ENCODE results near the gene PTPRD. TPM values are rescaled to one million over a fixed set of nuclear protein-coding genes. Genes with fewer than 3 reads are reported as not detected.
"Not testable (repeated sequence)": the region's sequence is repeated elsewhere in the genome, so short reads cannot be mapped to it uniquely, and the experiment has no call there.

The PTPRD gene
- polyA plus RNA-seq, 1 donor = 145 TPM

- DNase-seq = no peak
Measured at GRCh38 chr9:8718121-8718725, 1894.6 kb downstream of the PTPRD start.

- DNase-seq = no peak
Measured at GRCh38 chr9:8717146-8717545, 1895.7 kb downstream of the PTPRD start.

- DNase-seq = no peak
Measured at GRCh38 chr9:8715788-8716187, 1897.0 kb downstream of the PTPRD start.

GRCh38 chr9:8713811-8714165 is 1899.0 kb downstream of the PTPRD start:
- no peak for DNase-seq

- no peak for DNase-seq
Measured at GRCh38 chr9:8713149-8713810, 1899.5 kb downstream of the PTPRD start.

GRCh38 chr9:8709731-8710130 is 1903.1 kb downstream of the PTPRD start:
- no peak for DNase-seq

GRCh38 chr9:8708728-8709127 is 1904.1 kb downstream of the PTPRD start:
- DNase-seq = no peak

GRCh38 chr9:8706998-8707397 is 1905.8 kb downstream of the PTPRD start:
- DNase-seq = no peak

GRCh38 chr9:8706531-8706930 is 1906.3 kb downstream of the PTPRD start:
- no peak for DNase-seq

- no peak for DNase-seq
Measured at GRCh38 chr9:8705861-8706260, 1906.9 kb downstream of the PTPRD start.

- DNase-seq = no peak
Measured at GRCh38 chr9:8703904-8704303, 1908.9 kb downstream of the PTPRD start.

- DNase-seq = no peak
Measured at GRCh38 chr9:8701904-8702303, 1910.9 kb downstream of the PTPRD start.

- not testable (repeated sequence) for DNase-seq
Measured at GRCh38 chr9:8697565-8697964, 1915.2 kb downstream of the PTPRD start.

GRCh38 chr9:8696516-8696915 is 1916.3 kb downstream of the PTPRD start:
- DNase-seq = no peak

GRCh38 chr9:8694983-8695588 is 1917.7 kb downstream of the PTPRD start:
- DNase-seq = no peak

GRCh38 chr9:8693464-8693863 is 1919.3 kb downstream of the PTPRD start:
- DNase-seq = no peak

GRCh38 chr9:8686516-8686915 is 1926.3 kb downstream of the PTPRD start:
- no peak for DNase-seq

- DNase-seq = no peak
Measured at GRCh38 chr9:8685825-8686224, 1927.0 kb downstream of the PTPRD start.

GRCh38 chr9:8684978-8685708 is 1927.7 kb downstream of the PTPRD start:
- DNase-seq = no peak

- DNase-seq = no peak
Measured at GRCh38 chr9:8683496-8683895, 1929.3 kb downstream of the PTPRD start.

- no peak for DNase-seq
Measured at GRCh38 chr9:8680658-8681057, 1932.1 kb downstream of the PTPRD start.

GRCh38 chr9:8680157-8680556 is 1932.6 kb downstream of the PTPRD start:
- no peak for DNase-seq

GRCh38 chr9:8679371-8679822 is 1933.4 kb downstream of the PTPRD start:
- DNase-seq = no peak

Data from left kidney (tissue), 2 donors.